GM21381 (cell line): ENCODE data around the gene GTF3C4.

Experiments
- ATAC-seq: cut with Tn5 transposase; IDR thresholded peaks from one replicate; pipeline ENCODE4 v1.9.1; 2021; ENCODE audit warnings: mild to moderate bottlenecking, moderate library complexity; ENCODE audit not compliant: unreplicated experiment

The GTF3C4 gene

DNA sequence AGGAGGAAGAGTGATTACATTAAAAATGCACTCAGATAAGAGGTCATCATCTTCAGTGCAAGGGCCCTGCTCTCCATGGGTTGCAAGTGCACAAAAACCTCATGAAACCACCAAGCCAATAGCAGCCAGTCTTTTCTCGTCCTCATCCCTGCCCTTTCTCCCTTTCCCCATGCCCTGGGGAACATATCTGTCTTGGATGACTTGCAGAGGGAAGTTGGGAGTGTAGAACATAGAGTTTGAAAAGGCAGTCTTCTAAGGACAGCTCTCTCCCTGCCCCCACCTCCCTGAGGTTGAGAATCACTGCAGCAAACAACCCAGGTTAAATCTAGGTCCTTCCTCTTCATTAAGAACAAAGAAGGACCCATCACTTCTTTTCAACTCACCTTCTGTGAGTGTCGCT lies 22.5 kb upstream of the GTF3C4 start:
- no peak for ATAC-seq

DNA sequence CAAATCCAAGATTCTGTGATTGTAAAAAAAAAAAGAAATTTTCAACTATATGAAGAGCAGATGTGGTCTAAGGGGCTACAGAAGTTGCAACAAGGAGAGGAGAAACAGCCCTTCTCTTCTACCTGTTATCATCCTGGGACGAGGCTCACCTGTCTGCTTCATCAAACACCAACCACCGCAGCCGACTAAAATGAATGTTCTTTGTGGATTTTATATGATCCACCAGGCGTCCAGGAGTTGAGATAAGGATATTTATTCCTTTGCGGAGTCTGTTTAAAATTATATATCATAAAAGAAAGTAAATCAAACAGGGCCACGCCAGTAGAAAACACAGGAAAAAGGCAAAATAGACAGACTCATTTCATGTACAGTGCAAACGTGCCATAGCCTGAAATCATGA lies 22.0 kb upstream of the GTF3C4 start:
- ATAC-seq, result no peak

DNA sequence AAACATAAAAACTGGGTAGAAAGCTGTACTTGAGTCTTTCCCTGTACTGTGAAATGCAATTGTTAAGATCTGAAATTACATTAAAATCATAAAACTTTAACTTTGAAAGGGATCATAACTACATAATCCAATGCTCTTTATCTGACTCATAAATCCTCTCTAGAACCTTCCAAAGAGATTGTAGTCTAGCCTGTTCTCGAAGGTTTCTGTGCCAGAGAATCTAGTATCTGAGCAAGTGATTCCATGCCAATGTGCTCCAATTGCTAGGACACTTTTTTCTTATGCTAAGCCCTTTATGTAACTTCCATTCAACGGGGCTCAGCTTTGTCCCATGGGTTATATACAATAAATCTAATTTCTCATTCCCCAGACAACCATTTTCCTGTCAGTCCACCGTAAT lies 21.6 kb upstream of the GTF3C4 start:
- ATAC-seq, result no peak

DNA sequence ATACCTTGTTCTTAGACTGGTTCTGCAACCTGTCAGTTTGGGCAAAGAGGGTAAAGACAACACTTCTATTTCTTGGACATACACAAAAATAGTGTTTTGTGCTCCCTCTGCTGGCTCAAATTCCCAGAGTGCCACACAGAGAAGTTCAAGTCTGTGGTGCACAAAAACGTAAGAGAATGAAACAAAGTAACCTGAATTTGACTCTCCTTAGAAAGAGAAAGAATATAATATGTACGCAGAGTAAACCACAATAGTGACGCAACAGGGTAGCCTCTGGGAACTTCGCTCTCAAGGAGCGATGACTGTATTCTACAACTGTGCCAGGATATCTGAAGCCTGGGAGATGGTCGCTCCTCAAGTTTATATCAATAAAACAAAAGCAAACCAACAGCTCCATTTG lies 19.0 kb upstream of the GTF3C4 start:
- ATAC-seq, result no peak

DNA sequence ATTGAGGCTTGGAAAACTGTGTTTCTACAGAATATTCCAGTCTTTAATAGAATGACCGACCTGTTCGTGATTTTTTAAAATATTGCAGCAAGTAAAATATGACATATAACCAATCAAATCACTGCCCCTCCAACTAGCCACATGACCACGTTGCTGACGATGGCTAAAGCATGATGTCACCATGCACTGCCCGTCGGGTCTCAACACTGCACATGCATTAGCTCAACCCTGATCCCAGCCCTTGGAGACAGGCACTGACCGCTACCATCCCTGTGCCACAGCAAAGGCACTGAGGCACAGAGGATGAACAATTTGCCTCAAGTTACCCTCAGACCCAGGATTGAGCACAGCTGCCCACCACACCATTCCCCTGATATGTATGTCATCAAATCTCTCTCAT lies 14.0 kb upstream of the GTF3C4 start:
- no peak for ATAC-seq

DNA sequence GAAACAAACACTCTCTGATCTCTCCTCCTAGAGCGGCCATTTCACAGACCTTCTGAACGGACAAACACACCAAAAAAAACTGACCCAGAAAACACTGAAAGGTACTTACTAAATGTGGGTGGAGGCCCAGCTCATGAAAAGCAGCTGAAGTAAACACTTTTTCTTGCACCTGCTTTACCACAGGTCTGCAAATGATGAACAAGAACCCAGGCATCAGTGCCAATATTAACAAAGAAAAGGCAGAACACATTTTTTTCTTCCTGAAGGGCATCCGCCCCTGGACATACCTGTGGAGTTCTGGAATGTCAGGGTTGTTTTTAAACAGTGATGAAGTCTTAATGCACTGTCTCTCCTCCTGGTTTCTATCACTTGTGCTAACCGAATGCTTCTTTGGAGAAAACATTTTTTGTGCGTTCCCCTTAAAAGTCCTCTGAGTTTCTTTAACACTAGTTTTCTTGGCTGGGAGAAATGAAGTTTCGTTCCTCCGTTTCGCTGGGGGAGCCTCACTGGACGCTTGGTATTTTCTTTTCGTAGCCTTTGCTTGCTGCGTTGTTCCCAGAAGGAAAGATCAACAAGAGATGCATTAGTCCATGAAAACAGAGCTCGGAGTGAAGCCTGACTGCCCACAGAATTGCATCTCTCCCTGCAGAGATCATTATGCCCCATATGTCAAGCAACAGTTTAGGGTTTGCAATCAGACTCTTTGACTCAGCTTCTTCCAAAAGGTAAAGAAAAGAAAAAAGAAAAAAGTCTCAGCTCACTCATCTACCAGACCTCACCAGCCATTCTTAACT lies 7.9 kb upstream of the GTF3C4 start:
- no peak for ATAC-seq

DNA sequence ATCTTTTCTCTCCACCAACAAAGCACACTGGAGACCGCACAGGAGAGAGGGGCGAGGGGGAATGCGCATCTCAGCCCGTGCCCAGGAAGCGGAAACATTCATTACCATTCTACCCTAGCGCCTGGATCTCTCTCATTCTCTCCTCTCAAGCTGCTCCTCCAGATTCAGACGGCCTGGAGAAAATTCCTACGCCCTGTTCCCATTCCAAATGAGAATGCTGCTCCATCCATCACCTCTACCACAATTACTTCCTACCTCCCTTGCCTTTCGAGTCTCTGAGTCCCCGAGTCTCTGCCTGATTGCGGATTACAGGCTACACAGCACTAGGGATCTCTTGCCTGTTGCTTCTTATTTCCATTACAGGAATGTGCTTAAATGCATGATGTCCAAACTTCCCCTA lies 7.1 kb upstream of the GTF3C4 start:
- no peak for ATAC-seq

DNA sequence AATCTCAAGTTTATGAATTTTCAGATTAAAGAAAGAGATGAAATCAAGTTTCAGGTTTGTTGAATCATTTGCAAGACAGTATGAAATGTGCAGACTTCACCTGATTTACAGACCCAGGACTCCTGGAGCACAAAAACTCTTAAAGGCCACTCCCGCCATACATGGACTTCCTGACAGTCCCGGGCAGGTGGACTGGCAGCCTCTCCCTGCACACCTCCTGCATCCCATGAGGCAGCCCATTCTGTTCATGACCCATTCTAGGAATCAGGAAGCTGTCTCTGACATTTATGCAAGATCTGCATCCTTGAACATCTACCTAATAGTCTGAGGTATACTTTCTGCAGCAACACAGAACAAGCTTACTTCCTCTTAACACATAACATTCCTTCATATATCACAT lies 6.4 kb upstream of the GTF3C4 start:
- ATAC-seq, result no peak

DNA sequence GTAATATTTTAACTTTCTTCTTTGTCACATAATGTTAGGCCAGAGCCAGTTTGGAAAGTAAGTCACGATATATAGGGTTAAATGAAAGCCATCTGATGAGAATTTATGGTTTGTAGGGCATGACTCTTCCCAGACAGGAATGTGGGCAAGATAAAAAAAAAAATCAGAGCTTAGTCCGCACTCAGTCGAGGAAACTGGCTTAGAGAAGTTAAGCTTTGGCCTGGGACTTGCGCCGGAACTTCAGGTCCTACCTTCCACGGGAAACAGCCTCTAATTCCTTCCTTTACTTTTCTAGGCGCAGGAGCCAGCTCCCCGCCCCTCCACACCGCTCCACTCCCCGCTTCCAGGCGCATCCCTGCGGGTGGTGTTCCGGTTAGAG lies 956 bp upstream of the GTF3C4 start:
- peak; percentile 2 for ATAC-seq

DNA sequence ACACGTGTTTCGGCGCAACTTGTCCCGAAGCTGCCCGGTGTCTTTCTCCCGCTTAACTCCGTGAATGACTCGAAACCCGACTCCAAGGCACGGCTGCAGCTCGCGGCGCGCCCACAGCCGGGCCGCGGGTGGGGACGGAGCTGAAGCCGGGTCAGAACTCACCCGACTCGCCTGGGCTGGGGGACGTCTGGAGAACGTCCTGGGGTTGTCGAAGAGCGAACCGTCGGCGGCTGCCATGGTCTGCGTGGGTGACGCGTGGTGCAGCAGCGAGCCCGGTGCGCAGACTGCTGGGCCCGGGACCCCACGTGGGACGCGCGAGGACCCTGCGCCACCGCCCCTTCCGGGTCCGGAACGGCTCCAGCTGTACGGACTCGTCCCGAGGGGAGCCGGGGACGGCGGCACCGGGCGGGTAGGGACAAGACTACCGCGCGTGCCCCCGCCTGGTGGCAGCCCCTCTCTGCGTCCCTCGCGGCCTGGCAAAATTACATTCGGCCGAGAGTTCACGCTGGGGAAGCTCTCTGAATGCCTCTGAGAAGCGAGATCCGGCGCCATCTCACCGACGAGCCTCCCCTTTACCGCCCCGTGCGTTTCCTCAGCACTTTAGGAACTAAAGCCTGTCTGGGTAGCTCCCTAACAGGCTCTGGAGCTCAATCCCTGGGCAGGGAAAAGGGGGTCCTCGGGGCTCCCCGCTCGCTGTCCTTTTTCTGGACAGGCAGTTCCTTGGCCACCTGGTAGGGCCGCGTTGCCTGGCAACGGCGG lies 387 bp upstream of the GTF3C4 start, which contains the start of gene DDX31:
Gene DDX31 (minus strand): TSS at position 286 of the 759 bp plus-strand sequence. CDS start 49 bp downstream, at position 237.
- ATAC-seq, result peak; percentile 74

DNA sequence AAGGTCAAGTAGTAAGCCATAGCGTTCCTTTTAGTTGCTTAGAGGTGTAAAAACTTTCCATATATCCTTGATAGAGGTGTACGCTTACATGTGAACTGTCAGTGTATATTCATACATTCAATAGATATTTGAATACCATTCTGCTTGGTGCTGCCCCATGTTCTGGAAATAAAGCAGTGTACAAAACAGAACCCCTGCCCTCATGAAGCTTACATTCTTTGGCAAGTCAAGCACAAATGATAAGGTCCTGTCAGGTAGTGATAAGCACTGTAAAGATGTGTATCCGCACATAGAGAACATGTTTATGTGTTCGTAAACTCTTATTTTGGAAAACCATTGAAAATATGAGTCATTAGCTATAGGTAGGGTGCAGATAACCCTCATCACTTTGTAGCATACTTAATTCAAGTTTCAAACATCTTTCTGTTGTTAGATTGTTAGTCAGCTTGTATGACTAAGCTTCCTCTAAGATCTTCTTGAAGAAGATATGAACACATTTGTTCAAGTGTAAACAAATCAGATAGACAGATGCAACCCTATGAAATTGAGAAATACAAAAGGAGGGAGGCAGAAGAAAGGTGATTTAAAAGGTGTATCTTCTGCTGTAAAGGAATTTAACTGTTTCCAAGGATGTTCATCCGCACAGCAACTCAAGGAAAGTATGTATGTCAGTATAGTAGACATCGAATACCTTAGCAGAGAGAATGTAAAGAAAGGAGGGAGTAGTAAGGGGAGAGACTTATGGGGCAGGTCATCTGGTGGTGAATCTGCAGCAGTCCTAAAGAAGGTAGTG lies 1.6 kb downstream of the GTF3C4 start:
- ATAC-seq, result no peak

DNA sequence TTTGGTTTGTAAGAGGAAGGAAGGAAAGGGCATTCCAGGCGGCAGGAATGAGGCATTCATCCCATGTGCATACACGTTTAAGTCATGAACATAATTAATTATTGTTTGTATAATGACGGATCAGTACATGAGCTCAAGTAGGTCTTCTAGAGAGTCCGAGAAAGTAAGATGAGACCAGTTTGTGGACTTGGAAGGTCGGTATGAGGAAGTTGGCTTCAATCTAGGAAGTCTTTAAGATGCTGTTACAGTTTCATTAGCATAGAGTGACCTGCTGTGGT lies 2.1 kb downstream of the GTF3C4 start:
- no peak for ATAC-seq

DNA sequence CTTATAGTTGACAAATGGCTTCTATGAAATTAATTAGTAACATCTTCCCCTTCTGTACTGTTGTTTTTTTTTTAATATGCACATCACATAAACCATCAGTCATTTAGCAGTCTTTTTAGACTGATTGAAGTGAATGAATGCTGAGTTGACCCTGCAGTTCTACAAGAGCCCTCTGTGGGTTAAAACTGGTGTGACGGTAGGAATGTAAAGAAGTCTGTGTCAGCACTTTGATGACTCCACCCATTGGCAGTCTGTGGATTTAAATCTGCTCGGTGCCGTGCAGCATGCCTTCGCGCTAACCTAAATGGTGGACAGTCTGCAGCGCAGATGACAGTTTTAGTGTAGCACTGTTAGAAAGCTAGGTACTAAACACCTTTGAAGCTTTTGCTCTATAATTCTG lies 3.1 kb downstream of the GTF3C4 start:
- ATAC-seq, result no peak

DNA sequence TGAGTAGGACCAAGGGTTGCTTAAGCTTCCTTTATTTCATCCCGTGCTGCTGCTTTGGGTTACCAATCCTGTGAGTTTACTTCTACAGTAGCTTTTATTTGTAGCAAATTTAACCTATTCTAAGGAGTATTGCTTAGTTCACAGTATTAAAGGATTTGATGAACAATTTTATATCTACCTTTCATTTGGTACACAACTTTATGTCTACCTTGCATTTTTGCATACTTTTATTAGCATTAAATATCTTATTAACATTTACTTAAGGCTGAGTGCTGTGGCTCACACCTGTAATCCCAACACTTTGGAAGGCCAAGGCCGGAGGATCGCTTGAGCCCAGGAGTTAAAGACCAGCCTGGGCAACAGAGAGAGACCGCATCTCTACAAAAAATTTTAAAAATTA lies 4.2 kb downstream of the GTF3C4 start:
- ATAC-seq, result no peak

DNA sequence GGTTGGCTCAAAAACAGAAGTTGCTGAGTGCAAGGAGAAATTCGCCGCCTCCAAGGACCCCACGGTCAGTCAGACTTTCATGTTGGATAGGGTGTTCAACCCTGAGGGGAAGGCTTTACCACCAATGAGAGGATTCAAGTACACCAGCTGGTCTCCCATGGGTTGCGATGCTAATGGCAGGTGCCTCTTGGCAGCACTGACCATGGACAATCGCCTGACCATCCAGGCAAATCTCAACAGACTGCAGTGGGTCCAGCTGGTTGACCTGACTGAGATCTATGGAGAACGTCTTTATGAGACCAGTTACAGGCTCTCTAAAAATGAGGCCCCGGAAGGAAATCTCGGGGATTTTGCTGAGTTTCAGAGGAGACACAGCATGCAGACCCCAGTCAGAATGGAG lies 7.7 kb downstream of the GTF3C4 start:
- ATAC-seq, result no peak

DNA sequence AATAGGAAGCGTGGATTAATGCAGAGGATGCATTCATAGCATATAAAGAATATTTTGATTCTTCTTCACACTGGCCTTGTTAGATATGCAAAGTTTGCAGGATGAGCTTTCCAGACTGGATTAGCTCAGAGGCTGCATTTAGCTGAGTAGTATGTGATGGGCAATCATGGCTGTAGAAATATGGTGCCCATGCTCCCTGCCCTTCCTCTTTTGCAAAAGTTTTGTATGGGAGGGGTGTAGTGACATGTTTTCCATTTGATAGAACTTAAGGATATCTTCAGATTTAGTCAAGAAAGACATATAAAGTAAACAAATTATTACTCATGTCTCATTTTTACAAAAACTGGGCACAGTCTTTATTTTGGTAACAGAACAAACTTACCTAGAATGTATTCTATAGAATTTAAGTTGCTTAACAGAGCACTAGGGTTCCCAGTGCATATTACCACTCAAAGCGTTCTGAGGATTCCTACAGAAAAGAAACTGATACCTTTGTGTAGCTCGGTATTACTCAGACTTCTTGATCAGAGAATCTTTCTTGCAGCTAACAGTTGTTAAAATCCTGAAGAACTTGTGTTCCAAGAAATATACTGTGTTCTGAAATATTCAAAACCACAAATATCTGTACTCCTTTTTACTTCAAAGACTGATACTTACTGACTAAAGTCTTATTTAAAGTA lies 9.8 kb downstream of the GTF3C4 start:
- no peak for ATAC-seq

DNA sequence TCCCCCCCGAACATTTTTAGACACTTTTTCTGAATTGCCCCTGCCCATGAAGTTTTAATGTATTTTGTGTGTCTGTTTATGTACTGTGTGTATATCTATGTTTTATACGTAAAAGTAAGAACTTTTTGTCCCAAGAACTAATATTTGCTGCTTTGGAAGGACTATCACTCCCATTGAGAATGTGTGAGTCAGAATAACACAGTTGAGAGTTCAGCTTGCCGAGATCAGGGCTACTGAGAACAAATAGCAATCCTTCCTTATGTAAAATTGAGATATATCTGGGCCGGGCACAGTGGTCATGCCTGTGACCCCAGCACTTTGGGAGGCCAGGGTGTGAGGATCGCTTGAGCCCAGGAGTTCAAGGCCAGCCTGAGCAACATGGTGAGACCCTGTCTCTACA lies 11.3 kb downstream of the GTF3C4 start:
- ATAC-seq, result no peak

DNA sequence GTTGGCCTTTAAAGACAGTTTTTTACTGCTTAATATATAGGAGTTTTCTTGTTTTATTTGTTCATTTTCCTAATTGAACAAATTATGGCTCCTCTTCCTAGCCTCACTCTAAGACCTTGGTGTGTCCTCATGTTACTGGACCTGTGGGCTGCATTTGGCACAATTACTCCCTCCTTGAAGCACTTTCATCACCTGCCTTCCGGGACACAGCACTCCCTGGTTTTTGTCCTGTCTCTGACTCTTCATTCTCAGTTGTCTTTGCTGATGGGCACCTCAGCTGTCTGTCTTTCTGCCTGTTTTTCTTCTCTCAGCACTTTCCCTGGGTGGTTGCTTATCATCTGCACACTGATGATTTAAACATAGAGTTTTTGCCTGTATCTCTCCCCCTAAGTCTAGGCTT lies 13.6 kb downstream of the GTF3C4 start:
- no peak for ATAC-seq

DNA sequence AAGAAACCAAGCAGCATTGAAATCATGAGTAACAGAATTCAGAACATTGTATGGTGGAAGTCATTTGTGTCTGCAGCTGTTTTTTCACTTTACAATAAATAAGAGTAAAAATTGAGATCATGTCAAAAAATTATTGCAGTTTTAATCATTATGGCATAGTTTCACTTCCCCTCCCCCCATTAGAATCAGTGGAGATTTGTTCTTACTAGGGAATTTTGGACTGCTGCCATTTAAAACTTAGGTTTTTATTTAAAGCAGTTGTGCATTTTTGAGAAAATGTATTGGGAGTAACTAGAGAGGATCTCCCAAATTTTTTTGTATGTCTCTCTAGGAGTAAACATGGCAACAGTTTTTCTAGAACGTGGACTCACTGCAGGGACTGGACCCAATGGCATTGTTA lies 20.4 kb downstream of the GTF3C4 start:
- no peak for ATAC-seq

DNA sequence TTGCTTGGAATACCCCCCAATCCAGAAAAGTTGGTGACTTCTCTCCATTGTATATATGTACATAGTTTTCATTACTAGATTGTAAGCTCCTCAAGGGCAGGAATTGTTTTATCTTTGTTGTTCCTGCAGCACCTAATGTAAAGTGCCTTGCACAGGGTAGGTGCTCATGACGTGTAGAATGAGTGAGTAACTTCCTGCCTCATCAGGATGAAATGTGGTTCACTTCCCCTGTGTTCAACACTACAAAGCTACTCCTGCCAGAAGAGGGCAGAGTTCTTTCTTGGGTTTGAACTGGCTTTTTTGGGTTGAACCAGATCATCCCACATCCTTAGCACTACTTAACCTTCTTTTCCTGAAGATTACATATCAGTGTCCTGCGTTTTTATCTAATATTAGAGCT lies 23.9 kb downstream of the GTF3C4 start:
- ATAC-seq, result no peak

DNA sequence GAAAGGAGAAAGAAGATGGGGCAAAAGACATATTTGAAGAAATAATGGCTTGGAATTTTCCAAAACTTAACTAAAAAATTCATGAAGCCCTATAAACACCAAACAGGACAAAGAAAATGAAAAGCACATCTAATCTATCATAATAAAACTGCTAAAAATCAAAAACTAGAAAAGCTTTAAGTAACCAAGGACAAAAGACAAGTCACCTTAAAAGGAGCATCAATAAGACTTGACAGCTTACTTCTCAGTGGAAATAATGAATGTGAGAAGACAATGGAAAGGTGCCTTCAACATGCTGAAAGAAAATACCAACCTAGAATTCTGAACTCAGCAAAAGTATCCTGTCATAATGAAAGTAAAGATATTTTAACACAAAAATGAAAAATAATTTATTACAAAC lies 27.0 kb downstream of the GTF3C4 start:
- no peak for ATAC-seq
